ENCODE data around the gene SYNGR2. TPM values are rescaled to one million over a fixed set of nuclear protein-coding genes. Genes with fewer than 3 reads are reported as not detected.

Gene SYNGR2
- total and polyA plus RNA-seq, 7 donors = 14.7 to 280 (median 23.5) TPM

- peaks cover 0 to 51% (median 47%) of the 10 kb centered on the region in 4 donors for H3K4me1 ChIP-seq
- DNase-seq = no peak
- H3K9me3 ChIP-seq = no peaks in the 10 kb centered on the region
- intact Hi-C loops (cut with DNase I) = no loop called here
- peak within 1 kb of the TSS in 3 of 4 donors; percentile 25 to 76 (median 34) for H3K27ac ChIP-seq
- TF ChIP-seq POLR2AphosphoS5 (IDR thresholded peaks at IDR 0.05) (peak in 1 of 4 donors; percentile 7), POLR2A (IDR thresholded peaks at IDR 0.05) (no peak)
- H3K27me3 ChIP-seq = peaks cover 26 to 81% (median 64%) of the 10 kb centered on the region in 3 donors
- H3K4me3 ChIP-seq = peak within 1 kb of the TSS in 3 of 4 donors; percentile 3 to 33 (median 22)
- 47 to 76% methylated on average over 10 of the region's 10 CpGs for WGBS, 2 donors
- H3K36me3 ChIP-seq = no peaks in the 10 kb centered on the region
Measured at GRCh38 chr17:78130437-78131101, 37.8 kb upstream of the SYNGR2 start, which contains the start of gene TMC8. TMC8 (plus strand) TSS chr17:78130771; CDS start chr17:78131589, 818 bp downstream.

- H3K9me3 ChIP-seq = no peaks in the 10 kb centered on the region
Measured at GRCh38 chr17:78131172-78132083, 37.0 kb upstream of the SYNGR2 start.

GRCh38 chr17:78132084-78132676 lies 36.2 kb upstream of the SYNGR2 start:
- H3K27me3 ChIP-seq = peaks cover 26 to 69% (median 64%) of the 10 kb centered on the region in 3 donors
- no peaks in the 10 kb centered on the region for H3K9me3 ChIP-seq
- no peaks in the 10 kb centered on the region for H3K36me3 ChIP-seq
- WGBS, 2 donors = 6 to 10% methylated on average over 38 of the region's 38 CpGs
- intact Hi-C loops (cut with DNase I) = no loop called here
- DNase-seq = no peak
- H3K4me3 ChIP-seq = peak overlapping the region in 3 of 4 donors; percentile 3 to 33 (median 22)
- H3K4me1 ChIP-seq = peaks cover 0 to 42% (median 36%) of the 10 kb centered on the region in 4 donors
- TF ChIP-seq CTCF (IDR thresholded peaks at IDR 0.05) = no peak
- TF ChIP-seq POLR2A (IDR thresholded peaks at IDR 0.05) = no peak
- TF ChIP-seq POLR2AphosphoS5 (IDR thresholded peaks at IDR 0.05) = no peak
- no peak for TF ChIP-seq EP300 (IDR thresholded peaks at IDR 0.05)
- H3K27ac ChIP-seq = no peak overlapping the region

More at GRCh38 chr17:78131172-78132083, 37.0 kb upstream of the SYNGR2 start:
- TF ChIP-seq POLR2A (IDR thresholded peaks at IDR 0.05) (no peak), POLR2AphosphoS5 (IDR thresholded peaks at IDR 0.05) (no peak), EP300 (IDR thresholded peaks at IDR 0.05) (no peak), CTCF (IDR thresholded peaks at IDR 0.05) (no peak)
- intact Hi-C loops (cut with DNase I) = no loop called here
- peaks cover 26 to 77% (median 64%) of the 10 kb centered on the region in 3 donors for H3K27me3 ChIP-seq
- peaks cover 0 to 50% (median 38%) of the 10 kb centered on the region in 4 donors for H3K4me1 ChIP-seq
- H3K27ac ChIP-seq = no peak overlapping the region
- no peak for DNase-seq
- 14 to 15% methylated on average over 74 of the region's 74 CpGs for WGBS, 2 donors
- peak overlapping the region in 3 of 4 donors; percentile 3 to 33 (median 22) for H3K4me3 ChIP-seq
- H3K36me3 ChIP-seq = no peaks in the 10 kb centered on the region

GRCh38 chr17:78132767-78133178 lies 35.6 kb upstream of the SYNGR2 start:
- no peak for TF ChIP-seq POLR2A (IDR thresholded peaks at IDR 0.05)
- TF ChIP-seq CTCF (IDR thresholded peaks at IDR 0.05) = no peak
- no peak for TF ChIP-seq EP300 (IDR thresholded peaks at IDR 0.05)
- TF ChIP-seq POLR2AphosphoS5 (IDR thresholded peaks at IDR 0.05) = no peak
- DNase-seq = no peak
- 71% methylated on average over 9 of the region's 9 CpGs for WGBS, 2 donors
- Histone ChIP-seq H3K36me3 (no peaks in the 10 kb centered on the region), H3K27ac (no peak overlapping the region), H3K9me3 (no peaks in the 10 kb centered on the region), H3K27me3 (peaks cover 26 to 63% (median 59%) of the 10 kb centered on the region in 3 donors), H3K4me1 (peaks cover 0 to 36% (median 32%) of the 10 kb centered on the region in 4 donors), H3K4me3 (no peak overlapping the region)
- intact Hi-C loops (cut with DNase I) = no loop called here
